HG03039 (cell line): ENCODE measurements around the gene IL18.
"Not testable (repeated sequence)": the region's sequence is repeated elsewhere in the genome, so short reads cannot be mapped to it uniquely, and the experiment has no call there.

Experiments used
- ATAC-seq: cut with Tn5 transposase; IDR thresholded peaks from one replicate; pipeline ENCODE4 v1.9.1; 2021; ENCODE audit warnings: mild to moderate bottlenecking, moderate library complexity; ENCODE audit not compliant: unreplicated experiment

The IL18 gene

GRCh38 chr11:112163875-112164685, at the start of gene IL18:
TSS of gene IL18 (minus strand) at chr11:112164094. CDS start at chr11:112155053, 9,041 bp downstream.
- no peak for ATAC-seq

DNA sequence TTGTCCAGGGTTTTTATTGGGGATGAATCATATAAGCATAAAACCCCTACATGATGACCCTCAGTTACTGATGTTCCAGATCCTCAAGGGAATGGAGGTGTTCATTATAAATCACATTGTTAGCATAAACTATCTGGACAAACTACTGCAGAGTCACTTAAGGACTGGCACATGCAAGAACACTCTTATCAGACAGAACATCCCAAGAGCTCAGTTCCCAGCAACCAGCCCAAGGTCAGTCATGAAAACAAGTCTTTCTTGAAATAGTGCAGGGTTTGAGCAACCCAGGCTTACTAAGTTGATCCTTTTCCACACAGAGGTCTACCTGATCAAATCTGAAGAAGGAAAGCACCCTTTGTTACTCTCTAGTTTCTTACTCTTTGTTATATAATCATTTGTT, 48.8 kb upstream of the IL18 start:
- no peak for ATAC-seq

DNA sequence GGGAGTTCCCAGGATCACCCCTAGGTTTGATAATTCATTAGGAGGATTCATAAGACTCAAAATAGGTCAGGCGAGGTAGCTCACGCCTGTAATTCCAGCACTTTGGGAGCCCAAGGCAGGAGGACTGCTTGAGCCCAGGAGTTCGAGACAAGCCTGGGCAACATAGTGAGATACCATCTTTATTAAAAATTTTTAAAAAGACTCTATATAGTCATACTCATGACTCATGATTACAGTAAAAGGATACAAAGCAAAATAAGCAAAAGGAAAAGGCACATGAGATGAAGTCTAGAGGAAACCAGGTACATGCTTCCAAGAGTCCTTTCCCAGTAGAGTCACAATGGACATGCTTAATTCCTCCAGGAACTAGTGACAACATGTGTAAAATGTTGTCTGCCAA, 48.4 kb upstream of the IL18 start:
- ATAC-seq, result no peak

DNA sequence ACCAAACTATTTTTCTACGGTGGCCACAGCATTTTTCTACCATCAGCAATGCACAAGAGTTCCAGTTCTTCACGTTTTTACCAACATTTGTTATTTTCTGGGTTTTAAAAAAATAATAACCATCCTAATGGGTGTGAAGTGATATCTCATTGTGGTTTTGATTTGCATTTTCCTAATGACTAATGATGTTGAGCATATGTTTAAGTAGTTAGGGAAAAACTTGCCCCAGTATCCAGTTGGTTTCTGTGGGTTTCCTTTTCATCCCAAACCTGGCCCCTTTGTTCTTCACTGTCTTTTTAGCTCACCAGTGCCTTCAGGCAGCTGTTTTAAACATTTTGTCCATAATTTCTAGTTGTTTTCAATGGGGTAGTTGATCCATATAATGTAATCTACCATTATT, 47.6 kb upstream of the IL18 start:
- ATAC-seq, result no peak

DNA sequence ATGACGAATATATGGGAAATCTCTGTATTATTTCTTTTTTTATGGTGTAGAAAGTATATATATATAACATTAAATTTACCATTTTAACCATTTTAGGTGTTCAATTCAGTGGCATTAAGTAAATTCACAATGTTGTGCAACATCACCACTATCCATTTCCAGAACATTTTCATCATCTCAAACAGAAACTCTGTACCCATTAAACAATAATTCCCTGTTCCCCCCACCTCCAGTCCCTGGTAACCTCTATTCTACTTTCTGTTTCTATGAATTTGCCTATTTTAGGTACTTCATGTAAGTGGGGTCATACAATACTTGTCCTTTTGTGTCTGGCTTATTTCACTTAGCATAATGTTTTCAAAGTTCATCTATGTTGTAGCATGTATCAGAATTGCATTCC, 47.0 kb upstream of the IL18 start:
- ATAC-seq, result no peak

GRCh38 chr11:112206071-112206470, 42.2 kb upstream of the IL18 start:
- ATAC-seq, result no peak

DNA sequence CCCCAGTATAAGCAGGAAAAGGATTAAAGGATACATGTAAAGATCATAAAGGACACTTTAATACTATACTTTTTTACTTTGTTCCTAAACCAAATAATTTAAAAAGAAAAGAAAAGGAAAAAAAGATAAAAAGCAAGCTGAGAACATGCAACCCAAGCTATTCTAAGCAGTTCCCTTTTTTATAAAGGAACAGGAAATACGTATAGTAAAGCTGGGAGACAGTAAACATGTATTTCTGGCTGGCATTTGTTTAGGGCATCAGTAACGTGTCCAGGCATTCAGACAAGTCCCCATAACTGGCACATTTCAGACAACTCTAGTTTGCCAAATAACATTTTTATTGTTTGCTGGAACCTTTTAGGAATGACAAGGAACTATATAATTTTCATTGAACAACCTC, 36.4 kb upstream of the IL18 start:
- ATAC-seq, result no peak

DNA sequence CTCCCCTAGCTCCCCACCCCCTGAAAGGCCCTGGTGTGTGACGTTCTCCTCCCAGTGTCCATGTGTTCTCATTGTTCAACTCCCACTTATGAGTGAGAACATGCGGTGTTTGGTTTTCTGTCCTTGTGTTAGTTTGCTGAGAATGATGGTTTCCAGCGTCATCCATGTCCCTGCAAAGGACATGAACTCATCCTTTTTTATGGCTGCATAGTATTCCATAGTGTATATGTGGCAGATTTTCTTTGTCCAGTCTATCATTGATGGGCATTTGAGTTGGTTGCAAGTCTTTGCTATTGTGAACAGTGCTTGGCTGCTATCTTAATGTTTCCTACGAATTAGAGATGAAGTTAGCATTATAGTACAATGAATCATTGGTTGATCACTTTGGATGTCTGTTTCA, 35.2 kb upstream of the IL18 start:
- not testable (repeated sequence) for ATAC-seq

DNA sequence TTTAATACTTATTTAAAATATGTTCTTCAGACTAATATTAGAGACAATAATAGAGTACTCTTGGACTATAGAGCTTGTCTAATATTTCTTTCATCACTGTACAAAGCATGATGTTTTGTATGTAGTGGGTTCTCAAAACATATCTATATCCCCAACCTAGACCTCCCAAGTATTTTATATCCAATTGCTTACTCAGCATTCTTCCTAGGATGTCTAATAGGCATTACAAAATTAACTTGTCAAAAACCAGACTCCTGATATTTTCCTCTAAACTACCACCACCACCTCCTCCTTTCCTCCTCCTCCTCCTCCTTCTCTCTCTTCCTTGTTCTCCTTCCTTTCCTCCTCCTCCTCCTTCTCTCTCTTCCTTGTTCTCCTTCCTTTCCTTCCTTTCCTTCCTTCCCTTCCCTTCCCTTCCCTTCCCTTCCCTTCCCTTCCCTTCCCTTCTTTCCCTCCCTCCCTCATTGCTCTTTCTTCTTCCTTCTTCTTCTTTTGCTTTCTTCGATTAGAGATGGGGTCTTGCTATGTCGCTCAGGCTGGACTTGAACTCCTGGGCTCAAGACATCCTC, 32.7 kb upstream of the IL18 start:
- no peak for ATAC-seq

DNA sequence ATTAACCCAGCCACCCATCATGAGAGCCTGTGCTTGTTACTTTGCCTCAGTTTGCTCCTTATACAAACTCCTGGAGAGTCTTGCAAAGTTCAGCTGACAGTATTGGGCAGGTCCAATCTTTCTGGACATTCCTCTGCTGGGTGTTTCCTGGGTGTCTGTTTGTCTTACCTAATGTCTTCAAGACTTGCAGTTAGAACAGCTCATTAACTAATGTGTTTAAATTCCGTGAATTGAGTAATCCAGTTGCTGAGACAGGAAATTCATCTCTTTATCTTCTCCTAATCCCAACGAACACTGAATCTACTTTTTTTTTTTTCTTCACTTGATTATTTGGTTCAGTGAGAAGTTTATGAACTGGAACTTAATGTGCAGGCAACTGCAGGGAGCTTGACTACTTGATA, 32.1 kb upstream of the IL18 start:
- ATAC-seq, result no peak

GRCh38 chr11:112195113-112195512, 31.2 kb upstream of the IL18 start:
- ATAC-seq, result not testable (repeated sequence)

DNA sequence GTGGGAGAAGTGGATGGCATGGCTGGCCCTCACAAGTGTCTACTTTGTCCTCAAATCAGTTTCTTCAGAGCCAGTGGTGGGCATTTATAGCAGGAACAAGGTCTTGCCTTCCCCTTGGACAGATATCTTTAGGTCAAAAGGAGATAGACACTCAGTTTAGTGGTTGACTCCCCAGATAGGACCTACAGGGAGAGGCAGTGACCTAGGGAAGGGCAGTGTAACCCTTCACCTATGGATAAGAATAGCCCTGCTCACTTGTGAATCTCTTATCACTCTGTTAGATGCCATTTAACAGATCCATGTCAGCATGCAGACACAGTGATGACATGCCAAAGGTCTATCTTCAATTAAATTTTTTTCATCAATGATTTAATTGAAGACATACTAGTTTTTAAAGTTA, 22.4 kb upstream of the IL18 start:
- no peak for ATAC-seq

GRCh38 chr11:112185883-112186282, 22.0 kb upstream of the IL18 start:
- ATAC-seq, result no peak

- ATAC-seq, result no peak
These were observed 19.0 kb upstream of the IL18 start for GRCh38 chr11:112182867-112183266.

GRCh38 chr11:112179601-112180000, 15.7 kb upstream of the IL18 start:
- ATAC-seq, result no peak

- ATAC-seq, result no peak
These were observed 15.0 kb upstream of the IL18 start for GRCh38 chr11:112178936-112179335.

DNA sequence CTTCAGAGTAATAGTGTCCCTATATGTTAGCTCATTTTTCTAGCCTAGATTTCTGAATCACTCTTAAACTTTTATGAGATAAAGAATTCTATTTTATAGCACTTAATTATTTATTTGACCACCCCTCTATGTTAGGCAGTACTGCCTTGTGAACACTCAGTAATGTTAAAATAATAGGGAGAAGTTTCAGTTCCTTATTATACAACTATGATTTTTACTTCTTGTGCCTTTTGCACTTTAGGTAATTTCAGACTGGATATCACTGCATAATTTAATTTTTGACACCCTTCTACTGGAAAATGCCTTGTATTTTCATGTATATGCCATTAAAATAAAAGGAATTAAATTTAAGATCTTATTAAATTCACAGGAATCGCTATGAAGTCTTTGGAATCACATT, 14.5 kb upstream of the IL18 start:
- ATAC-seq, result no peak

DNA sequence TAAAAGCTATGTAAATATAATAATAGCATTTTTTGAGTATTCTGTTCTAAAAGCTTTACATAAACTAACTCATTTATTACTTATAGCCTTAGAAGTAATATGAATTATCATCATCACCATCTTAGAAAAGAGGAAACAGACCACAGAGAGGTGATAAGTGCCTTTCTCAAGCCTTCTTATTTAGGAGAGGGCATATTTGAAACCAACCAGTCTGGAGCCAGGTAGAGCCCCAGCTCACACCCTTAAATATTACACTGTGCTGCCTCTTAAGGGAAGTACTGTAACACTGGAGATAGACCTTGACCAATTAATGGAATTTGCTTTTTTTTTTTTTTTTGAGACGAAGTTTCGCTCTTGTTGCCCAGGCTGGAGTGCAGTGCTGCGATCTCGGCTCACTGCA, 13.7 kb upstream of the IL18 start:
- no peak for ATAC-seq

GRCh38 chr11:112176077-112176476, 12.2 kb upstream of the IL18 start:
- ATAC-seq, result no peak

DNA sequence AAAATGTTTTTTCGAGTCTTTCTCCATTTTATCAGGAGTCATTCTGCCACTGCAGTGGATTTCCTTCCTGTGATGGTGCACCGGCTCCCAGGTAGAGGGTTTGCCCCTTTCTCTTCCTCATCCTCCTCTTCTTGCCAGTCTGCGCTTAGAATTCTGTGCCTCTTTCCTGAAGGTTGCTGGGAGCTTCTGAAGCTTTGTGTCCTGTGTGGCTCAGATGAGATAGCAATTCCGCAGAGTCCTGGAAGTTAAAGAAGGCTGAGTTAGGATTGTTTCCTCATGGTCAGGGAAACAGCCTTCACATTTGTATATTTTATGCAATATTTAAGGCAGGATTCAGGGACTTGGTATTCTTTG, 11.7 kb upstream of the IL18 start:
- ATAC-seq, result no peak

DNA sequence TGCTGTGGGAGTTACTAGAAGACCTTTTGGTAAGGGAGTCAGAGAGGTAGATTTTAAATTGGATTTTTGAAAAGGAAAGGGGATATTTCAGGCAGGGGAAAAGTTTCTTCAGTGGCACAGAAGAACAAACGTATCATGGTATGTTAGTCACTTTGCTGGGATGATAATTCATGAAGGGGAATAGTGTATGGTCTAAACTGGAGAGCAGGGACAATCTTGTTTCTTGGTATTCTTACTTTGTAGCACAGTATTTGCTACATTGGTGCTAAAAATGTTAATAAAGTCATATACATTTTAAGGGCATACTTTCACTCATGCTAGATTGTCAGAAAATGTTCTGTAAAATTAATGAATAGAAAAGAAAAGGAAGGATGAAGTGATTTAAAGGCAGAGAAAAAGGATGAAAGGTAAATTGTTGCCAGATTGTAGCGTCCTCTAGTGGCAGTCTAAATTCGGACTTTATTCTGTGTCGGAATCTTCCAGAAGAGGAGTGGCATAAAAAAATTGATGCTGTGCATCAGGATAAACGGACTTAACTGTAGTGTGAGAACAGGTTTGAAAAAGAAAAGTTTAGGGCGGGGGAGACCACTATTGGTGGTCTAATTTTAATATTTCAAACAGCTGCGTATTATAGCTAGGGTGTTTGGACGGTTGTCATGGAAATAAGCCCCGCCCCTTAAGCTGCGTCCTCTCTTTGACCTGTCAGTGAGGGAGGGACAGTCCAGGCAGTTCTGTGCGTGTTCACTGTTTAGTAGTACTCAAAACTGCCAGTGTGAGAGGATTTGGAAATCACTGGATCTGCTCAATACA, 11.1 kb upstream of the IL18 start, which contains the start of gene BCO2:
BCO2 (plus strand) TSS at position 724 of the 810 bp plus-strand sequence. CDS start 90 bp downstream, outside the sequence.
- peak; percentile 59 for ATAC-seq

- ATAC-seq, result no peak
These were observed 9.3 kb upstream of the IL18 start for GRCh38 chr11:112173152-112173551.
